Pancreas (tissue), 10 donors: ENCODE results near the gene ANKS4B. TPM values are rescaled to one million over a fixed set of nuclear protein-coding genes. Genes with fewer than 3 reads are reported as not detected.

Experiments used
- ATAC-seq, 4 donors: fragments of 200-7000 bp; cut with Tn5 transposase; one replicate each; pipeline versions ENCODE4 v1.8.0 to v1.9.1; 2020; ENCODE audit warnings: mild to moderate bottlenecking in 4 of 4, moderate library complexity in 4 of 4
- DNase-seq, 6 donors: peaks; one replicate each; pipeline ENCODE4 v3.0.0-alpha.2; 2020
- FAIRE-seq: peaks from 2 replicates; lab custom pipeline; 2012; peaks lifted over from hg19 to GRCh38; lab: Jason Lieb, UNC
- H3K27ac ChIP-seq, 4 donors: fragments of 200-600 bp; sonication (generic); 1 replicate in 3 of 4; 2 replicates in 1 of 4; pipeline versions ENCODE4 v1.5.0 to v1.8.0; 2020
- H3K27me3 ChIP-seq, 4 donors: fragments of 200-600 bp; one replicate each; pipeline ENCODE4 v1.8.0; 2021
- H3K36me3 ChIP-seq, 3 donors: fragments of 200-600 bp; sonication (generic) in 1 of 3; one replicate each; pipeline versions ENCODE4 v1.5.0 to v1.8.0; 2020 to 2021
- H3K4me1 ChIP-seq, 3 donors: fragments of 200-600 bp; one replicate each; pipeline ENCODE4 v1.8.0; 2021
- H3K4me3 ChIP-seq, 4 donors: fragments of 200-600 bp; sonication (generic) in 2 of 4; one replicate each; pipeline versions ENCODE4 v1.5.0 to v1.8.0; 2020 to 2021
- H3K9me3 ChIP-seq, 4 donors: fragments of 200-600 bp; one replicate each; pipeline ENCODE4 v1.8.0; 2021
- CTCF ChIP-seq, 4 donors: fragments of 200-600 bp; sonication (generic) in 3 of 4; IDR thresholded peaks; one replicate each; pipeline versions ENCODE4 v1.5.0 to v1.8.0; 2021; ENCODE audit warnings: antibody characterized with exemption in 4 of 4
- WGBS, 2 donors: extraction: QIAGEN DNeasy Blood & Tissue Kit; methylation state at CpG; one replicate each; pipeline ENCODE4 v1.1.7; 2013; 5-methylcytosine and 5-hydroxymethylcytosine counted together
- intact Hi-C, 3 donors: fragments of 100-400 bp; cut with DNase I; formaldehyde crosslinking; loops; one replicate each; pipeline versions ENCODE4 v1.11.1 to v1.14.2; 2022
- polyA plus RNA-seq, 2 donors: library from polyadenylated mRNA; stranded (reverse); fragments of 200-250 nt; gene quantifications; one replicate each; pipeline ENCODE4 v1.2.3, GENCODE V29; 2013
- total RNA-seq, 6 donors: library from RNA; stranded (reverse); fragmentation: NEBNext Ultra II Directional in 4 of 6; extraction: Animal tissue kit (Norgen Biotek cat#: 25700) in 4 of 6; gene quantifications; one replicate each; pipeline versions ENCODE4 v1.2.1 to v1.2.4, GENCODE V29; 2021 to 2023
- donor health status: healthy with polysubstance abuse.
- donor health status: DM: no; HTN: no; CAD: no; lungs with moderate emphysema.
- donor health status: DM: no; HTN: no; CAD: no.
- donor health status: control.
- donor health status: control.
- donor health status: Bipolar disorder and iron deficiency.
- donor health status: DM: yes; HTN: yes; CAD: no.
- donor health status: DM: no; HTN: no; CAD: no.
- donor health status: DM: no; HTN: no; CAD: no.
- donor health status: DM: yes; HTN: yes; CAD: no.

The ANKS4B gene
- total and polyA plus RNA-seq, 8 donors, result 0.15 to 0.72 (median 0.35) TPM

- FAIRE-seq (no peak), DNase-seq (no peak), ATAC-seq (no peak)
- Histone ChIP-seq H3K27ac (no peak overlapping the region), H3K9me3 (no peaks in the 10 kb centered on the region), H3K4me1 (peaks cover 0 to 4% (median 0%) of the 10 kb centered on the region in 3 donors), H3K27me3 (no peaks in the 10 kb centered on the region), H3K4me3 (no peak overlapping the region), H3K36me3 (no peaks in the 10 kb centered on the region)
- TF ChIP-seq CTCF (IDR thresholded peaks at IDR 0.05), result no peak
- intact Hi-C loops, result no loop called here
- 73 to 81% methylated on average over 4 of the region's 4 CpGs for WGBS, 2 donors
Measured at GRCh38 chr16:21302898-21303528, 69.5 kb downstream of the ANKS4B start.

Other genes starting within 250 kb of the ANKS4B start
- under 1 TPM in 1 of 6 donors, not detected in 5; 0.03 TPM for gene DNAH3, start 82.9 kb upstream of the ANKS4B start, total RNA-seq
- gene DNAH3, start 82.9 kb upstream of the ANKS4B start, polyA plus RNA-seq, result not detected
- gene LDAF1, start 75.0 kb upstream of the ANKS4B start, total RNA-seq, result 10 to 100 TPM in 5 of 6 donors, 1 to 10 TPM in 1; 7.8 to 21.9 (median 12.7) TPM
- 1 to 10 TPM; 5.1 to 8.8 TPM for gene LDAF1, start 75.0 kb upstream of the ANKS4B start, polyA plus RNA-seq
- gene ZP2, start 22.1 kb upstream of the ANKS4B start, total RNA-seq, result not detected
- not detected for gene ZP2, start 22.1 kb upstream of the ANKS4B start, polyA plus RNA-seq
- under 1 TPM in 4 of 6 donors, not detected in 2; 0.12 to 0.22 (median 0.17) TPM for gene CRYM, start 44.6 kb downstream of the ANKS4B start, total RNA-seq
- gene CRYM, start 44.6 kb downstream of the ANKS4B start, polyA plus RNA-seq, result under 1 TPM in 1 of 2 donors, not detected in 1; 0.09 TPM